HepG2 (cell line): ENCODE measurements around the gene ZFYVE21. TPM values are rescaled to one million over a fixed set of nuclear protein-coding genes. Genes with fewer than 3 reads are reported as not detected.

ENCODE experiments used
- ATAC-seq: fragments of 200-7000 bp; cut with Tn5 transposase; 3 replicates; pipeline ENCODE4 v1.9.1; 2020; ENCODE audit warnings: mild to moderate bottlenecking, moderate library complexity
- BruUV-seq: library from RNA; stranded (reverse); fragments of 400-500 nt; replicated peaks from 2 replicates; lab custom pipeline; 2021; lab: Mats Ljungman, UMichigan
- CTCF ChIA-PET: fragments of 300-600 bp; formaldehyde crosslinking; extraction: SDS; loops from one replicate; lab custom pipeline; 2021; ENCODE audit warnings: low total read pairs, inconsistent platforms, low intra/inter-chr PET ratio; lab: Yijun Ruan, JAX
- POLR2A ChIA-PET: fragments of 350-600 bp; sonication (Branson Sonifier 250); formaldehyde crosslinking; loops from one replicate; lab custom pipeline; 2020; ENCODE audit warnings: antibody characterized with exemption, inconsistent platforms; lab: Yijun Ruan, JAX
- DNase-seq: peaks from one replicate; pipeline ENCODE4 v3.0.0-alpha.2; 2015; ENCODE audit warnings: low spot score
- FAIRE-seq: peaks from 3 replicates; lab custom pipeline; 2011; peaks lifted over from hg19 to GRCh38; lab: Jason Lieb, UNC
- H2AFZ ChIP-seq: one replicate; pipeline ENCODE4 v1.6.1; 2011; ENCODE audit warnings: low read length, inconsistent platforms
- H3K27ac ChIP-seq: fragments of 300-600 bp; 3 replicates; pipeline ENCODE4 v1.8.0; 2011; ENCODE audit warnings: mixed run types, mild to moderate bottlenecking, mixed read lengths, low read length, inconsistent platforms; ENCODE audit not compliant: insufficient read depth; ENCODE audit errors: extremely low read length
- H3K27me3 ChIP-seq, 2 experiments: fragments of 200-600 bp in 1 of 2; 2 replicates in 1 of 2; 3 replicates in 1 of 2; pipeline versions ENCODE4 v1.6.0 to v1.8.0; 2011; ENCODE audit warnings: low read length in 2 of 2, mild to moderate bottlenecking in 2 of 2, moderate library complexity in 2 of 2, inconsistent platforms in 1 of 2; ENCODE audit not compliant: insufficient read depth in 2 of 2, control insufficient read depth in 1 of 2
- H3K36me3 ChIP-seq, 2 experiments: fragments of 200-600 bp in 1 of 2; replicated peaks in 1 of 2; 2 replicates in 1 of 2; 3 replicates in 1 of 2; pipeline versions ENCODE4 v1.5.1 to v1.8.0; 2011; ENCODE audit warnings: low read length in 2 of 2, inconsistent platforms in 1 of 2; ENCODE audit not compliant: insufficient read depth in 2 of 2, control insufficient read depth in 1 of 2
- H3K4me1 ChIP-seq: 2 replicates; pipeline ENCODE4 v1.5.1; 2012; ENCODE audit warnings: low read length, inconsistent platforms; ENCODE audit not compliant: insufficient read depth
- H3K4me2 ChIP-seq: 2 replicates; pipeline ENCODE4 v1.6.0; 2011; ENCODE audit warnings: low read depth, low read length, inconsistent platforms
- H3K4me3 ChIP-seq, 3 experiments: fragments of 200-600 bp in 1 of 3; sonication (generic), shearing (Covaris generic) in 1 of 3; replicated peaks in 1 of 3; 2 replicates each; pipeline ENCODE4 v1.5.1; 2011 to 2016; ENCODE audit warnings: low read length in 3 of 3, inconsistent platforms in 2 of 3, low read depth in 2 of 3, mild to moderate bottlenecking in 2 of 3, control low read depth in 1 of 3, mixed read lengths in 1 of 3; ENCODE audit not compliant: insufficient read depth in 1 of 3
- H3K79me2 ChIP-seq: one replicate; pipeline ENCODE4 v1.6.1; 2011; ENCODE audit warnings: low read length, inconsistent platforms; ENCODE audit not compliant: insufficient read depth
- H3K9ac ChIP-seq: 2 replicates; pipeline ENCODE4 v1.6.0; 2011; ENCODE audit warnings: mild to moderate bottlenecking, low read depth, low read length, inconsistent platforms; ENCODE audit not compliant: insufficient read depth
- H3K9me3 ChIP-seq: 2 replicates; pipeline ENCODE4 v1.5.1; 2012; ENCODE audit warnings: mild to moderate bottlenecking, low read length
- H4K20me1 ChIP-seq: 2 replicates; pipeline ENCODE4 v1.6.0; 2011; ENCODE audit warnings: inconsistent platforms, mild to moderate bottlenecking, low read length, moderate library complexity; ENCODE audit not compliant: insufficient read depth
- CCDC6 ChIP-seq: sonication (generic); formaldehyde crosslinking; IDR thresholded peaks from 2 replicates; pipeline ENCODE4 v1.8.1; 2022; ENCODE audit warnings: mild to moderate bottlenecking, missing genetic modification reagents, moderate library complexity
- CEBPB ChIP-seq: IDR thresholded peaks from 2 replicates; pipeline ENCODE4 v1.6.1; 2011; ENCODE audit warnings: low read depth, low read length, improper control_type of control experiment, borderline replicate concordance
- CEBPG ChIP-seq: IDR thresholded peaks from 2 replicates; pipeline ENCODE4 v1.6.1; 2016
- KAT2B ChIP-seq: fragments of 150-350 bp; IDR thresholded peaks from 2 replicates; pipeline ENCODE4 v1.6.1; 2014; ENCODE audit warnings: low read depth, low read length, borderline replicate concordance
- MAFF ChIP-seq: IDR thresholded peaks from 2 replicates; pipeline ENCODE4 v1.6.1; 2011; ENCODE audit warnings: low read depth, low read length, improper control_type of control experiment
- MLLT10 ChIP-seq: sonication (generic); formaldehyde crosslinking; IDR thresholded peaks from 2 replicates; pipeline ENCODE4 v1.4.0; 2020; ENCODE audit warnings: missing genetic modification reagents
- MTA1 ChIP-seq: sonication (generic); formaldehyde crosslinking; IDR thresholded peaks from 2 replicates; pipeline ENCODE4 v1.4.0; 2020; ENCODE audit warnings: missing genetic modification reagents, mild to moderate bottlenecking, borderline replicate concordance
- MYNN ChIP-seq: sonication (generic); formaldehyde crosslinking; IDR thresholded peaks from 2 replicates; pipeline ENCODE4 v1.4.0; 2020; ENCODE audit warnings: mild to moderate bottlenecking, low read depth, missing genetic modification reagents
- NFE2 ChIP-seq: sonication (generic); formaldehyde crosslinking; IDR thresholded peaks from 2 replicates; pipeline ENCODE4 v1.4.0; 2020; ENCODE audit warnings: missing genetic modification reagents
- RFX1 ChIP-seq: fragments of 450-650 bp; IDR thresholded peaks from 2 replicates; pipeline ENCODE4 v1.6.1; 2017
- RNF2 ChIP-seq: fragments of 450-650 bp; conservative IDR thresholded peaks from 2 replicates; pipeline ENCODE4 v1.6.1; 2016; ENCODE audit warnings: low read depth
- SSRP1 ChIP-seq: IDR thresholded peaks from 2 replicates; pipeline ENCODE4 v1.6.1; 2016; ENCODE audit warnings: control low read depth
- ZNF589 ChIP-seq: sonication (generic); formaldehyde crosslinking; conservative IDR thresholded peaks from 2 replicates; pipeline ENCODE4 v1.8.0; 2022; ENCODE audit warnings: mild to moderate bottlenecking, moderate library complexity, missing genetic modification reagents
- ZNF770 ChIP-seq: sonication (generic); formaldehyde crosslinking; IDR thresholded peaks from 2 replicates; pipeline ENCODE4 v1.5.0; 2020; ENCODE audit warnings: mild to moderate bottlenecking, missing genetic modification reagents
- WGBS: methylation state at CpG from one replicate; pipeline ENCODE4 v1.1.6; 2017; ENCODE audit warnings: low lambda C conversion rate; 5-methylcytosine and 5-hydroxymethylcytosine counted together
- in situ Hi-C: cut with HindIII; loops from 2 replicates; pipeline ENCODE4 v1.10.0; 2017; ENCODE audit warnings: low pct_unique_long_range_greater_than_20kb; ENCODE audit not compliant: extremely low pct_ligation_motif_present
- intact Hi-C: fragments of 100-400 bp; cut with micrococcal nuclease; formaldehyde crosslinking; loops from one replicate; pipeline ENCODE4 v1.10.0; 2022; ENCODE audit not compliant: unreplicated experiment
- polyA plus RNA-seq, 8 experiments: library from polyadenylated mRNA; depleted of rRNA in 3 of 8; stranded (reverse) in 7 of 8; unstranded in 1 of 8; fragments of >200 nt; fragmentation: Illumina TruSeq in 4 of 8; extraction: Trizol in 4 of 8; gene quantifications; 2 replicates each; pipeline versions ENCODE4 v1.2.1 to v1.2.3, GENCODE V29; 2011 to 2016; ENCODE audit warnings: low read depth in 4 of 8, missing spikeins in 1 of 8, mixed read lengths in 1 of 8; ENCODE audit not compliant: insufficient read depth in 1 of 8
- total RNA-seq, 5 experiments: library from RNA; depleted of rRNA; stranded (reverse); fragments of >200 nt; fragmentation: Illumina TruSeq; extraction: Trizol; gene quantifications; 2 replicates each; pipeline ENCODE4 v1.2.3, GENCODE V29; 2016; ENCODE audit warnings: low read depth in 1 of 5
- TF ChIP-seq, protein P1 (sequence below): IDR thresholded peaks from 2 replicates; pipeline ENCODE4 v1.6.1; 2012; ENCODE audit warnings: inconsistent platforms

ZFYVE21 gene
- total and polyA plus RNA-seq, 2 of the 13 experiments (the other 11 are each of a cell fraction or from before 2014, with no cell fraction given), result 34.3 to 34.4 TPM

DNA sequence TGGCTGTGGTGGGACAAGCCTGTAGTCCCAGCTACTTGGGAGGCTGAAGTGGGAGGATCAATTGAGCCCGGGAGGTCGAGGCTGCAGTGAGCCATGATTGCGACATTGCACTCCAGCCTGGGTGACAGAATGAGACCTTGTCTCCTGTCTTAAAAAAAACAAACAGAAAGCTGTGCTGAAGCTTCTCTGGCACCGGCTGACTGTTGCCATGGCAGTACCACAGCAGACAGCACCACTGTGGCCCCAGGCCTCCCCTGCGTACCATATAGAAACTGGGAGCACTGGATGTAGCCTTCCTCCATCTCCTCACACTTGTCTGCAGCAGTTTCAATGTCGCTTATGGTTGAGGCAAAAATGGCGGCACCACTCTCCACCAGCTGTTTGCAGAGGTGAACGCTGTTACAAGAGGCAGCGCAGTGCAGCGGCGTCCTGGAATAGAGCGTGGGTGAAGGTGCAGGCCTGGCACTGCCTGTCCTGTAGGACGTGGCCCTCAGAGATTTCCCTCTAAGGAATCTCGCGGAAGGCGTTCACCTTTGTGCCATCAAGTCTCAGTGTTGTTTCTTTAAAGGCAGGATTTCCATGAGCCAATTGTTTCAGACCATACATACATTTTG is 21.9 kb downstream of the ZFYVE21 start:
- no TSS peak for BruUV-seq
- no peak for TF ChIP-seq CCDC6 (CRISPR knock-in tag)
- TF ChIP-seq SSRP1, result no peak
- no peak for TF ChIP-seq MTA1
- TF ChIP-seq CEBPG (CRISPR knock-in tag), result peak; percentile 77; the same call in 1 of the 2 replicates
- TF ChIP-seq ZNF770 (CRISPR knock-in tag), result peak; percentile 99
- no peak for TF ChIP-seq ZNF589 (CRISPR knock-in tag)
- no peak for TF ChIP-seq MLLT10 (CRISPR knock-in tag)
- no peak for TF ChIP-seq MYNN (CRISPR knock-in tag)
- peak; percentile 80 for TF ChIP-seq CEBPB
- peak; percentile 29; the same call in 1 of the 2 replicates for TF ChIP-seq RFX1
- TF ChIP-seq NFE2 (CRISPR knock-in tag), result no peak
- TF ChIP-seq, protein P1, sequence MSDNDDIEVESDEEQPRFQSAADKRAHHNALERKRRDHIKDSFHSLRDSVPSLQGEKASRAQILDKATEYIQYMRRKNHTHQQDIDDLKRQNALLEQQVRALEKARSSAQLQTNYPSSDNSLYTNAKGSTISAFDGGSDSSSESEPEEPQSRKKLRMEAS, result no peak
- TF ChIP-seq MAFF, result no peak
- TF ChIP-seq KAT2B, result no peak
- TF ChIP-seq RNF2, result no peak
- Histone ChIP-seq H3K27ac (peak overlapping the region; percentile 11), H3K36me3 (peaks cover 15 to 34% of the 10 kb centered on the region in 2 experiments; a peak in 4 of 5 replicates), H3K4me3 (no peak overlapping the region), H2AFZ (no peak overlapping the region), H3K79me2 (no peaks in the 10 kb centered on the region), H3K4me2 (no peak overlapping the region), H3K4me1 (0 out of 2 replicates have a peak, but pooled peaks cover 10% of the 10 kb centered on the region), H3K9me3 (no peaks in the 10 kb centered on the region), H4K20me1 (no peaks in the 10 kb centered on the region), H3K9ac (no peak overlapping the region), H3K27me3 (no peaks in the 10 kb centered on the region)
- CTCF ChIA-PET, result no interaction called here
- in situ Hi-C loops (no loop called here), intact Hi-C loops (no loop called here)
- 86% methylated on average over 10 of the region's 16 CpGs for WGBS
- FAIRE-seq, result no peak
- POLR2A ChIA-PET, result no interaction called here
- ATAC-seq, result no peak
- DNase-seq, result peak; percentile 12
